Brain microvascular endothelial cell (primary cell): ENCODE results near the gene MESP2.

Experiments used
- DNase-seq: peaks from one replicate; pipeline ENCODE4 v3.0.0-alpha.2; 2020
- H3K27ac ChIP-seq: fragments of 250-450 bp; sonication (Bioruptor Pico); 2 replicates; pipeline ENCODE4 v1.5.1; 2020; ENCODE audit warnings: mild to moderate bottlenecking, moderate library complexity
- H3K27me3 ChIP-seq: fragments of 250-450 bp; sonication (Bioruptor Pico); replicated peaks from 2 replicates; pipeline ENCODE4 v1.5.1; 2020; ENCODE audit warnings: mild to moderate bottlenecking
- H3K36me3 ChIP-seq: fragments of 250-450 bp; sonication (Bioruptor Pico); replicated peaks from 2 replicates; pipeline ENCODE4 v1.5.1; 2020; ENCODE audit warnings: mild to moderate bottlenecking
- H3K4me3 ChIP-seq: 2 replicates; pipeline ENCODE4 v1.5.1; 2011; ENCODE audit warnings: low read depth, mild to moderate bottlenecking, control low read depth, low read length, moderate library complexity
- CTCF ChIP-seq: IDR thresholded peaks from 2 replicates; pipeline ENCODE4 v1.5.1; 2011; ENCODE audit warnings: low read depth, mild to moderate bottlenecking, moderate library complexity, low read length, control low read depth, inconsistent platforms; ENCODE audit errors: missing control alignments
- in situ Hi-C: cut with HindIII; loops from 2 replicates; pipeline ENCODE4 v1.10.0; 2017; ENCODE audit warnings: low sequenced_read_pairs, low pct_ligation_motif_present

Gene MESP2

DNA sequence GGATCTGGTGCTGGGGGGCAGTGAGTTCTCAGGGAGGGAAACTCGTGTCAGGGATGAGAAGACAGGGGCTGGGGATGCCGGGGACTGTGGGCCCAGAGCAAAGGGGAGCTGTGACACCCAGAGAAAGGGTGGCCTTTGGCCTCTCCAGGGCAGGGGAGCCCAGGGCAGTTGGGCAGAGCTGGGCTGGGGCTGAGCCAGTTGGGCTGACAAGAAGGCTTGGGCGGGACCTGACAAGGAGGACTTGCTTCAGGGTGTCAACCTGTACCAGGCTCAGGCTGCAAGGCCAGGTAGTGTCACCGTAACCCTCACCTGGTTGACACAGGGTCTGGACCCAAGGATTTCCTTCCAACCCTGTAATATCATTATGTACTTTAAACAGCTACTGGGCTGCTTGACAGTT, 51.7 kb downstream of the MESP2 start:
- no peak for TF ChIP-seq CTCF
- Histone ChIP-seq H3K27ac (no peak overlapping the region), H3K4me3 (no peak overlapping the region), H3K27me3 (no peaks in the 10 kb centered on the region), H3K36me3 (peaks cover under 1% of the 10 kb centered on the region)
- no peak for DNase-seq
- in situ Hi-C loops, result no loop called here
